ENCODE data around the gene TGFA.

The TGFA gene

GRCh38 chr2:70443078-70443465, 110.6 kb downstream of the TGFA start:
- H3K4me3 ChIP-seq (ENCODE audit: low read depth in 1 of 5, low read length in 5 of 5) = no peak overlapping the region
- H3K9me3 ChIP-seq (ENCODE audit: control insufficient read depth in 5 of 5, low read length in 5 of 5) = peaks cover 0 to 4% (median 0%) of the 10 kb centered on the region in 5 donors
- peaks cover 0 to 3% (median 0%) of the 10 kb centered on the region in 5 donors for H3K27me3 ChIP-seq (ENCODE audit: control insufficient read depth in 5 of 5, insufficient read depth in 4 of 5, low read length in 5 of 5)
- no peaks in the 10 kb centered on the region for H3K36me3 ChIP-seq (ENCODE audit: control insufficient read depth in 5 of 5, insufficient read depth in 5 of 5, low read length in 5 of 5)
- H3K27ac ChIP-seq (ENCODE audit: low read depth, low read length) = no peak overlapping the region
- H3K9ac ChIP-seq (ENCODE audit: low read length in 5 of 5) = no peak overlapping the region
- H3K4me1 ChIP-seq (ENCODE audit: control insufficient read depth in 5 of 5, insufficient read depth in 5 of 5, low read length in 5 of 5) = no peaks in the 10 kb centered on the region

- H3K9ac ChIP-seq (ENCODE audit: low read length in 5 of 5) = no peak overlapping the region
- H3K4me1 ChIP-seq (ENCODE audit: control insufficient read depth in 5 of 5, insufficient read depth in 5 of 5, low read length in 5 of 5) = no peaks in the 10 kb centered on the region
- peaks cover 0 to 3% (median 0%) of the 10 kb centered on the region in 5 donors for H3K27me3 ChIP-seq (ENCODE audit: control insufficient read depth in 5 of 5, insufficient read depth in 4 of 5, low read length in 5 of 5)
- H3K27ac ChIP-seq (ENCODE audit: low read depth, low read length) = no peak overlapping the region
- H3K36me3 ChIP-seq (ENCODE audit: control insufficient read depth in 5 of 5, insufficient read depth in 5 of 5, low read length in 5 of 5) = no peaks in the 10 kb centered on the region
- peaks cover 0 to 4% (median 0%) of the 10 kb centered on the region in 5 donors for H3K9me3 ChIP-seq (ENCODE audit: control insufficient read depth in 5 of 5, low read length in 5 of 5)
- H3K4me3 ChIP-seq (ENCODE audit: low read depth in 1 of 5, low read length in 5 of 5) = no peak overlapping the region
Observed at GRCh38 chr2:70442301-70443077, 111.1 kb downstream of the TGFA start.

DNA sequence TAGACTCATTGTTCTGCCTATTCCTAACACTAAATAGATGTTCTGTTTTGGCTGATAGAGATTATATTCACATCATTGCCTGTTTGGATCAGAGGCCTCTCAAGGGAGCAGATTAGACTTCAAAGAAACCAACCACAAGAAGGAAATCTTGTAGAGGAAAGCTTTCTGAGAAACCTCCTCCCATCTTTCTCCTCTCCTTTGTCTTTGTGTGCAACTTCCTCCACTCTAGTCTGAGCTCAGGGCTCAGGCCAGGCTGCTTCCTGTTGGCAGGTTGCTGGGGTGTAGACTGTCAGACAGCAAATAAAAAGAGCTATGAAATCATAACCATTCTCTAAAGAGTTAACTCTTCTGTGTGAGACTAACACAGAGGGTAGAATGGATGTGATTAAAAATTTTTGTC, 113.0 kb downstream of the TGFA start:
- no peak overlapping the region for H3K27ac ChIP-seq (ENCODE audit: low read depth, low read length)
- H3K9ac ChIP-seq (ENCODE audit: low read length in 5 of 5) = no peak overlapping the region
- H3K9me3 ChIP-seq (ENCODE audit: control insufficient read depth in 5 of 5, low read length in 5 of 5) = peaks cover 0 to 4% (median 0%) of the 10 kb centered on the region in 5 donors
- H3K27me3 ChIP-seq (ENCODE audit: control insufficient read depth in 5 of 5, insufficient read depth in 4 of 5, low read length in 5 of 5) = peaks cover 0 to 3% (median 0%) of the 10 kb centered on the region in 5 donors
- H3K4me3 ChIP-seq (ENCODE audit: low read depth in 1 of 5, low read length in 5 of 5) = no peak overlapping the region
- H3K4me1 ChIP-seq (ENCODE audit: control insufficient read depth in 5 of 5, insufficient read depth in 5 of 5, low read length in 5 of 5) = no peaks in the 10 kb centered on the region
- no peaks in the 10 kb centered on the region for H3K36me3 ChIP-seq (ENCODE audit: control insufficient read depth in 5 of 5, insufficient read depth in 5 of 5, low read length in 5 of 5)

GRCh38 chr2:70435138-70435537, 118.5 kb downstream of the TGFA start:
- Histone ChIP-seq H3K4me1 (ENCODE audit: control insufficient read depth in 5 of 5, insufficient read depth in 5 of 5, low read length in 5 of 5) (no peaks in the 10 kb centered on the region), H3K27me3 (ENCODE audit: control insufficient read depth in 5 of 5, insufficient read depth in 4 of 5, low read length in 5 of 5) (peaks cover 0 to 3% (median 0%) of the 10 kb centered on the region in 5 donors), H3K9ac (ENCODE audit: low read length in 5 of 5) (no peak overlapping the region), H3K9me3 (ENCODE audit: control insufficient read depth in 5 of 5, low read length in 5 of 5) (peaks cover 0 to 7% (median 0%) of the 10 kb centered on the region in 5 donors), H3K27ac (ENCODE audit: low read depth, low read length) (no peak overlapping the region), H3K36me3 (ENCODE audit: control insufficient read depth in 5 of 5, insufficient read depth in 5 of 5, low read length in 5 of 5) (no peaks in the 10 kb centered on the region), H3K4me3 (ENCODE audit: low read depth in 1 of 5, low read length in 5 of 5) (no peak overlapping the region)

DNA sequence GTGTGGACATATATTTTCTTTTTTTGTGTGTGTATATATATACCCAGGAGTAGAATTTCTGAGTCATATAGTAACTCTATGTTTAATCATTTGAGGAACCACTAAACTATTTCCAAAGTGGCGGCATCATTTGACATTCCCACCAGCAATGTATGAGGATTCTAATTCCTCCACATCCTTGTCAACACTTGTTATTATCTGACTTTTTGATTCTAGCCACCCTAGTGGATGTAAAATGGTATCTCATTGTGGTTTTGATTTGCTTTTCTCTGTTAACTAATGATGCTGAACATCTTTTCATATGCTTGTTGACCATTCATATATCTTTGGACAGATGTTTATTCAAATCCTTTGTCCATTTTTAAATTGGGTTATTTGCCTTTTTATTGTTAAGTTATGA, 120.3 kb downstream of the TGFA start:
- H3K4me1 ChIP-seq (ENCODE audit: control insufficient read depth in 5 of 5, insufficient read depth in 5 of 5, low read length in 5 of 5) = no peaks in the 10 kb centered on the region
- H3K9ac ChIP-seq (ENCODE audit: low read length in 5 of 5) = no peak overlapping the region
- no peak overlapping the region for H3K27ac ChIP-seq (ENCODE audit: low read depth, low read length)
- peaks cover 0 to 7% (median 0%) of the 10 kb centered on the region in 5 donors for H3K9me3 ChIP-seq (ENCODE audit: control insufficient read depth in 5 of 5, low read length in 5 of 5)
- H3K4me3 ChIP-seq (ENCODE audit: low read depth in 1 of 5, low read length in 5 of 5) = no peak overlapping the region
- no peaks in the 10 kb centered on the region for H3K36me3 ChIP-seq (ENCODE audit: control insufficient read depth in 5 of 5, insufficient read depth in 5 of 5, low read length in 5 of 5)
- H3K27me3 ChIP-seq (ENCODE audit: control insufficient read depth in 5 of 5, insufficient read depth in 4 of 5, low read length in 5 of 5) = no peaks in the 10 kb centered on the region

DNA sequence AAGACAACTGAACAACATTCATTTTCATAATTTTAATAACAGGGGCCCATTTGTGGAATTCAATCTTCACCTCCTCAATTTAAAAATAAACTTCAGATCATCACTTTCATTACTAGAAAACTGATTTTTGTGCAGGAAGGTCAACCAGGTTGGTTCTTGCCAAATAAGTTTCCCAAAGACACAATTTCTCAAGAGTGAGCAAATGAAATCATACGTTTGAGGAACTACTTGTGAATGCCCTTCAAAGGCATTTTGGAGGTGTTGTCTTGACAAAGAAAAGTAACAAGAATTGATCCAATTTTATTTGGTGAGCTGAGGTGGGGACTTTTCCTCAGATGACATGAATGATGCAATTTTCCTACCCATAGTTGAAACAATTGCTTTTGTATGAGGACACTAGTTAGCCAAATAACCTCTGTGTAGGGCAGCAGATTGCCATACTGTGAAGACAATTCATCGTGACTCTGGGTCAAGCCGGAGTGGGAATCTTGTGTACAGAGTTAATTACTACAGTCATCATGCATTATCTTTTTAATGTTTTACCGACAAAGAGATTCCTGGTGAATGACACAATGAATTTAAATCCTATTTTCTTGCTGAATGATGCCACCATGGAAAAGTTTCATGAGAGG, 121.8 kb downstream of the TGFA start:
- Histone ChIP-seq H3K36me3 (ENCODE audit: control insufficient read depth in 5 of 5, insufficient read depth in 5 of 5, low read length in 5 of 5) (no peaks in the 10 kb centered on the region), H3K9me3 (ENCODE audit: control insufficient read depth in 5 of 5, low read length in 5 of 5) (peaks cover 0 to 7% (median 0%) of the 10 kb centered on the region in 5 donors), H3K9ac (ENCODE audit: low read length in 5 of 5) (no peak overlapping the region), H3K27ac (ENCODE audit: low read depth, low read length) (no peak overlapping the region), H3K4me3 (ENCODE audit: low read depth in 1 of 5, low read length in 5 of 5) (no peak overlapping the region), H3K27me3 (ENCODE audit: control insufficient read depth in 5 of 5, insufficient read depth in 4 of 5, low read length in 5 of 5) (no peaks in the 10 kb centered on the region), H3K4me1 (ENCODE audit: control insufficient read depth in 5 of 5, insufficient read depth in 5 of 5, low read length in 5 of 5) (no peaks in the 10 kb centered on the region)

DNA sequence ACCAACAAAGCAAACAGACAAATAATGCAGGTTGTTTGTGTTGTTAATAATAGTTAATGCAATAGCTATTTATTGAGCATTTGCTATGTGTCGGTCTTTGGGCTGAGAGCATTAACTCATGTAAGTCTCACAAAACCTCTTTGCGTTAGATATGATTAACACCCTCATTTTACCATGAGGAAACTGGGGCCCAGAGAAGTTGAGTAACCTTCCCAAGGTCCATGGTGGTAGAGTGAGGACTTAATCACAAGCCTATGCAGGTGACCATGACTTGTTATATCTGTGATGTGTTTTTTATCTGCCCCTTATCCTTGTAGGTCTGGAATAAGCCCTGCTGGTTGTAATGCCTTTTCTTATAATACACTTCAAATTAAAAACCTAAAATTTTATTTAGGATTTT, 127.3 kb downstream of the TGFA start:
- Histone ChIP-seq H3K27ac (ENCODE audit: low read depth, low read length) (no peak overlapping the region), H3K4me3 (ENCODE audit: low read depth in 1 of 5, low read length in 5 of 5) (no peak overlapping the region), H3K9me3 (ENCODE audit: control insufficient read depth in 5 of 5, low read length in 5 of 5) (no peaks in the 10 kb centered on the region), H3K36me3 (ENCODE audit: control insufficient read depth in 5 of 5, insufficient read depth in 5 of 5, low read length in 5 of 5) (no peaks in the 10 kb centered on the region), H3K4me1 (ENCODE audit: control insufficient read depth in 5 of 5, insufficient read depth in 5 of 5, low read length in 5 of 5) (no peaks in the 10 kb centered on the region), H3K27me3 (ENCODE audit: control insufficient read depth in 5 of 5, insufficient read depth in 4 of 5, low read length in 5 of 5) (peaks cover 0 to 4% (median 0%) of the 10 kb centered on the region in 5 donors), H3K9ac (ENCODE audit: low read length in 5 of 5) (no peak overlapping the region)

DNA sequence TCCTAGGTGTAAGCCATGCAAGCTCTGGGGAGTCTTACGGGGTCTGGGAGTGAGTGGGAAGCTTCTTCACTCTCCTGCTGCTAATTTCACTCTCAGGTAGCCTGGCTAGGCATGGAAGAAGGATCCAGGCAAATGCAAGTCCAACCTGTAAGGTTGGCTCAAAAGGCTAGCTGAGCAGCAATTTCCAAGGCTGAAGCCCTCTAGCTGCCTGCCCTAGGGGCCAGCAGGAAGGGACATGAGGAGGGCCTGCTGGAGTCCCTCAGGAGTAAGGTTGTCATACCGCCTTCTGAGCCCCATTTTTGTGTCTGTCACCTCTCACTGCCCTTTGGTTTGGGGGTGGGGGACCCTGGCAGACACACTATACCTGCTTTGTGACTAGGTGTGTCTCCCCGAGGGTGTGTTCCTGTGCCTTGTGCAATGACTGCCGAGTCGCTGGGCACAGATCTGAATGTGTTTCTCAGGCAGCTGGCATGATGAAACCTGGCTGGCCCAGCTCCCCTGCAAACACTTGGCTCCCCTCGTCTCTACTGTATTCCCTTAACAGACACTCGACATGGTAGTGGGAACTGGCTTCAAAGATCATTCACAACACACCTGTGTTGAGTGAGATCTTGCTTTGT, 127.8 kb downstream of the TGFA start:
- no peaks in the 10 kb centered on the region for H3K36me3 ChIP-seq (ENCODE audit: control insufficient read depth in 5 of 5, insufficient read depth in 5 of 5, low read length in 5 of 5)
- H3K27me3 ChIP-seq (ENCODE audit: control insufficient read depth in 5 of 5, insufficient read depth in 4 of 5, low read length in 5 of 5) = peaks cover 0 to 4% (median 0%) of the 10 kb centered on the region in 5 donors
- H3K9ac ChIP-seq (ENCODE audit: low read length in 5 of 5) = no peak overlapping the region
- H3K27ac ChIP-seq (ENCODE audit: low read depth, low read length) = no peak overlapping the region
- H3K4me3 ChIP-seq (ENCODE audit: low read depth in 1 of 5, low read length in 5 of 5) = no peak overlapping the region
- H3K9me3 ChIP-seq (ENCODE audit: control insufficient read depth in 5 of 5, low read length in 5 of 5) = no peaks in the 10 kb centered on the region
- H3K4me1 ChIP-seq (ENCODE audit: control insufficient read depth in 5 of 5, insufficient read depth in 5 of 5, low read length in 5 of 5) = no peaks in the 10 kb centered on the region

DNA sequence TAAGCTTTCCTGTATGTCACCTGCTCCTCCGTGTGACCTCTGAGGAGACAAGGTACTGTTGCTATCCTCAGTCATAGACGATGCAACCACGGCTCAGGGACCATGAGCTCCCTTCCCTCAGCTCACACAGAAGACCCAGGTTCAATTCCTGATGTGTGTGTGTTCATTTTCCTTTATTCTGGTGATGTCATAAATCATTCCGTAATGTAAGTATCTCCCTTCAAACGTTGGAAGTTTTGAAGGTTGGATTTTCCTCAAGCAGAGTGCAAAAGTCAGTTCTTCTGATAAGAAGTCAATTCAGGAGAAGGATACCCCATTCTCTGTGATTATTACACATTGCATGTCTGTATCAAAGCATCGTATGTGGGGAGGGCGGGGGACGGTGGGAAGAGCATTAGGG, 132.9 kb downstream of the TGFA start:
- peaks cover 0 to 3% (median 0%) of the 10 kb centered on the region in 5 donors for H3K27me3 ChIP-seq (ENCODE audit: control insufficient read depth in 5 of 5, insufficient read depth in 4 of 5, low read length in 5 of 5)
- no peak overlapping the region for H3K9ac ChIP-seq (ENCODE audit: low read length in 5 of 5)
- no peak overlapping the region for H3K27ac ChIP-seq (ENCODE audit: low read depth, low read length)
- no peak overlapping the region for H3K4me3 ChIP-seq (ENCODE audit: low read depth in 1 of 5, low read length in 5 of 5)
- no peaks in the 10 kb centered on the region for H3K4me1 ChIP-seq (ENCODE audit: control insufficient read depth in 5 of 5, insufficient read depth in 5 of 5, low read length in 5 of 5)
- no peaks in the 10 kb centered on the region for H3K36me3 ChIP-seq (ENCODE audit: control insufficient read depth in 5 of 5, insufficient read depth in 5 of 5, low read length in 5 of 5)
- H3K9me3 ChIP-seq (ENCODE audit: control insufficient read depth in 5 of 5, low read length in 5 of 5) = no peaks in the 10 kb centered on the region

DNA sequence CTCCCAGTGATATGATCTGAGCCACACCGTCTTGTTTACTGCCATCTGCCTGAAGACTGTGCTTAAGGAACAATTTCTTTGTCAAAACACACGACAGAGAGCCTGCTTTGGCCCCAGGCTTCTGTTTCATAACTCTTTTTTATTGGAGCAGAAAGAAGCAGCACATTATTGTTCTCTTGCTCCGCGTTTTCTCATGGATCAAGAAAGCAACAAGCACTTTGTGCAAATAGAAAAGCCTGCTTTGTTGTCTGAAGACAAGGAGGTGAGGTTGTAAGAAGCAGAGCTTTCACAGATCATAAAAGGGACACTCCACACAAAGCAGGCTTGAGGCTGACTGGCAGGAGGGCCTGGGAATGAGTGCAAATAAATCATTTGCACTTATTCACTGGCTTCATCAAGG, 133.5 kb downstream of the TGFA start:
- Histone ChIP-seq H3K4me1 (ENCODE audit: control insufficient read depth in 5 of 5, insufficient read depth in 5 of 5, low read length in 5 of 5) (no peaks in the 10 kb centered on the region), H3K27ac (ENCODE audit: low read depth, low read length) (no peak overlapping the region), H3K4me3 (ENCODE audit: low read depth in 1 of 5, low read length in 5 of 5) (no peak overlapping the region), H3K27me3 (ENCODE audit: control insufficient read depth in 5 of 5, insufficient read depth in 4 of 5, low read length in 5 of 5) (no peaks in the 10 kb centered on the region), H3K9ac (ENCODE audit: low read length in 5 of 5) (no peak overlapping the region), H3K36me3 (ENCODE audit: control insufficient read depth in 5 of 5, insufficient read depth in 5 of 5, low read length in 5 of 5) (no peaks in the 10 kb centered on the region), H3K9me3 (ENCODE audit: control insufficient read depth in 5 of 5, low read length in 5 of 5) (no peaks in the 10 kb centered on the region)
